Activated naive CD4-positive, alpha-beta T cell (primary cell): Measurements from ENCODE around the gene ARID4A.
A peak's percentile ranks its signal among the peaks of the same experiment; 100 is the strongest.
"Not testable (repeated sequence)": the region's sequence is repeated elsewhere in the genome, so short reads cannot be mapped to it uniquely, and the experiment has no call there.

ENCODE experiments used
- DNase-seq, 4 experiments: peaks; one replicate each; lab custom pipeline; 2025; lab: John Stamatoyannopoulos, UW

ARID4A gene, protein sequence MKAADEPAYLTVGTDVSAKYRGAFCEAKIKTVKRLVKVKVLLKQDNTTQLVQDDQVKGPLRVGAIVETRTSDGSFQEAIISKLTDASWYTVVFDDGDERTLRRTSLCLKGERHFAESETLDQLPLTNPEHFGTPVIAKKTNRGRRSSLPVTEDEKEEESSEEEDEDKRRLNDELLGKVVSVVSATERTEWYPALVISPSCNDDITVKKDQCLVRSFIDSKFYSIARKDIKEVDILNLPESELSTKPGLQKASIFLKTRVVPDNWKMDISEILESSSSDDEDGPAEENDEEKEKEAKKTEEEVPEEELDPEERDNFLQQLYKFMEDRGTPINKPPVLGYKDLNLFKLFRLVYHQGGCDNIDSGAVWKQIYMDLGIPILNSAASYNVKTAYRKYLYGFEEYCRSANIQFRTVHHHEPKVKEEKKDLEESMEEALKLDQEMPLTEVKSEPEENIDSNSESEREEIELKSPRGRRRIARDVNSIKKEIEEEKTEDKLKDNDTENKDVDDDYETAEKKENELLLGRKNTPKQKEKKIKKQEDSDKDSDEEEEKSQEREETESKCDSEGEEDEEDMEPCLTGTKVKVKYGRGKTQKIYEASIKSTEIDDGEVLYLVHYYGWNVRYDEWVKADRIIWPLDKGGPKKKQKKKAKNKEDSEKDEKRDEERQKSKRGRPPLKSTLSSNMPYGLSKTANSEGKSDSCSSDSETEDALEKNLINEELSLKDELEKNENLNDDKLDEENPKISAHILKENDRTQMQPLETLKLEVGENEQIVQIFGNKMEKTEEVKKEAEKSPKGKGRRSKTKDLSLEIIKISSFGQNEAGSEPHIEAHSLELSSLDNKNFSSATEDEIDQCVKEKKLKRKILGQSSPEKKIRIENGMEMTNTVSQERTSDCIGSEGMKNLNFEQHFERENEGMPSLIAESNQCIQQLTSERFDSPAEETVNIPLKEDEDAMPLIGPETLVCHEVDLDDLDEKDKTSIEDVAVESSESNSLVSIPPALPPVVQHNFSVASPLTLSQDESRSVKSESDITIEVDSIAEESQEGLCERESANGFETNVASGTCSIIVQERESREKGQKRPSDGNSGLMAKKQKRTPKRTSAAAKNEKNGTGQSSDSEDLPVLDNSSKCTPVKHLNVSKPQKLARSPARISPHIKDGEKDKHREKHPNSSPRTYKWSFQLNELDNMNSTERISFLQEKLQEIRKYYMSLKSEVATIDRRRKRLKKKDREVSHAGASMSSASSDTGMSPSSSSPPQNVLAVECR

DNA sequence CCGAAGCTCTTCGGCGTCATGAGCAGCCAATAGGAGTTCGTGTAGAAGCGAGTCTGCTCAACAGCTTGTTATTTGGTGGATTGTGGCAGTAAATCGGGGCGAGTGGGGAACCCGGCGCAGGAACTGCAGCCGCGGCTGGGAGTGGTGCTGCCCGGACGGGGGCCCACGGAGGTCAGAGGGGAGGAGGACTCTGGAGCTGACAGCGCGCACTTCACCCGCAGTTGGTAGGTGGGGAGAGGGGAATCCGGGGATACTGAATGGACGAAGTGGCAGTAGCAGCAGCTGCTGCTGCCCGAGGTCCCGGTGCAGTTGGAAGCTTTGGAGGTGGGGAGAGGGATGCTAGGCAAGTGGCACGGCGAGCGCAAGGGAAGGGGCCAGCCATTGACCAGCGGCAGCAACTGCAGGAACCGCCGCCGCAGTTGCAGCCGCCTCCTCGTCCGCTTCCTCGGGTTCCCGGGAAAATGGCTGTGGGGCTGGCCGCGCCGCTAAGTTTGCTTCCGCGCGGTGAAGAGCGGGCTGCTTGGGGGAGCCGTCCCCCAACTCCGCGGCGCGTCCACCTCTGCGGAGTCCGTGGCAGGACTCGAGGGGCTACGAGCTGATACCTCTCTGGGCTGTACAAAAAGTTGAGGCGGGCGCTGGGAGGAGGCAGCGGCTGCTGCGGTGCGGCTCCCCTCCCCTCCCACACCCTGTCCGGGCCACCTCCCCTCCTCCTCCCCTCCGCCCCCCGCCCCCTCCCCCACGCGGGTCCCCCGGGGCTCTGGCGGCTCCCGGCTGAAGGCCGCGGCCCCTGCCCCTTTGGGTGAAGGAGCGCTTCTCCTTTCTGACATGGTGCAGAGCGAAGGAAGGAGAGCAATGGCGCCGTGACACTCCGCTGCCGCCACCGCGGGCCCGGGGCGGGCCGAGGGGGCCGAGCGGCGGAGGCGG, at the start of gene ARID4A:
ARID4A (plus strand) TSS at position 79 of the 924 bp plus-strand sequence. CDS start 1,300 bp downstream, outside the sequence.
- DNase-seq, result peak; percentile 53 to 75 (median 72)

DNA sequence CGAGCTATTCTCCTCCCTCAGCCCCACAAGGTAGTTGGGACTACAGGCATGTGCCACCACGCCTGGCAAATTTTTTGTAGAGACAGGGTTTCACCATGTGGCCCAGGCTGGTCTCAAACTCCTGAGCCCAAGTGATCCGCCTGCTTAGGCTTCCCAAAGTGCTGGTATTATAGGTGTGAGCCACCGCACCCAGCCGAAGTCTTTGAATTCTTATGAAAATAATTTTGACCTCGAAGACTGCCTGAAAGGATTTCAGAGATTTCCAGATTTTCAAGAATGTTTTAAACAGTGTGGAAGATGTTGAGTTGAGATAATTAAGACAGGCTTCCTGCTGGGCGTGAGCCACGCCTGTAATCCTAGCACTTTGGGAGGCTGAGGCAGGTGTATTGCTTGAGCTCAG, 48.7 kb upstream of the ARID4A start:
- DNase-seq, result no peak

DNA sequence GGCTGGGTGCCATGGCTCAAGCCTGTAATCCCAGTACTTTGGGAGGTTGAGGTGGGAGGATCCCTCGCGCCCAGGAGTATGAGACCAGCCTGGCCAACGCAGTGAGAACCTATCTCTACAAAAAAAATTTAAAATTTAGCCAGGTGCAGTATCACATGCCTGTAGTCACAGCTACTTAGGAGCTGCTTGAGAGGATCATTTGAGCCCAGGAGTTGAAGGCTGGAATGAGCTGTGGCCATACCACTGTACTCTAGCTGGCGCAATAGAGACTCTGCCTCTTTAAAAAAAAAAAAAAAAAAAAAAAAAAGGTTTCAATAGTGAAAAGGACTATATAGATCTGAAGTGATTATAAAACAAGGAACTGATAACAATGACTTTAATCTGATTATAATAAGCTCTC, 40.2 kb upstream of the ARID4A start:
- DNase-seq, result no peak

DNA sequence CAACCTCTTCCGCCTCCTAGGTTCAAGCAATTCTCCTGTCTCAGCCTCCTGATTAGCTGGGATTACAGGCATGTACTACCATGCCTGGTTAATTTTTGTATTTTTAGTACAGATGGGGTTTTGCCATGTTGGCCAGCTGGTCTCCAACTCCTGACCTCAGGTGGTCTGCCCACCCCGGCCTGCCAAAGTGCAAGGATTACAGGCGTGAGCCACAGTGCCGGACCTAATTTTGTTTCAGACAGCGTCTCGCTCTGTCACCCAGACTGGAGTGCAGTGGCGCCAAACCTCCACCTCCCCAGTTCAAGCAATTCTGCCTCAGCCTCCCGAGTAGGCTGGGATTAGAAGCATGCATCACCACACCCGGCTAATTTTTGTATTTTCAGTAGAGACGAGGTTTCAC, 36.4 kb upstream of the ARID4A start:
- not testable (repeated sequence) for DNase-seq

DNA sequence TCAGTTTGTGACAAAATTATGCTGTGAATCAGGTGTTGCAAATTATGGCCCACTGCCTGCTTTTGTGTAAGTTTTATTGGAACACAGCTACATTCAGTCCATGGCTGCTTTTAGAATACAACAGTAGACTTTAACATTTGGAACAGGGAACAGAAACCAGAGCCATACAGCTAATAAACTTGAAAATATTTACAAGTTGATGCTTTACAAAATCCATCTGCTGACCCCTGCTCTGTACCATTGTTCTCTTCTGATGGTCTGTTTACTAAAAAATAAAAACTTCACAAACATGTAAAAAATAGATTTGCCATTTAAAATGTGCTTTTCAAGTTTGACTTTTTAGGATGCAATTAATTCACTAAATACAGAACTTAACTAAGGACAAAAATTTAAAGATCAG, 33.0 kb upstream of the ARID4A start:
- no peak for DNase-seq

DNA sequence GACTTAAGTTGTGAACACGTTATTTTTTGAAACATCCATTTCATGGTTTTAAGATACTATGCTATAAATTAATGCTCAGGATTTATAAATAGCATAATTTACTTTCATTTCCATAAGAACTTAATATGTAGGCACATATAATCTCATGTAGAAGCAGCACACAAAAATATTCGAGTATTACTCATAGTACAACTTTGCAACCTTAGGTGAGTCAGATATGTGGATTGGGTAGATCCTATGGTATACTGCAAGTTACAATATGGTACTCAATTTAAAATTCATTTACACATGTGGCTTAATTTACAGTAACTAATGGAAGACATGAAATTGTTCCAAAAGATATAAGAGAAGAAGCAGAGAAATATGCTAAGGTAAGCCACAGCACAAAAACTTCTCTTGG, 27.7 kb upstream of the ARID4A start:
- no peak for DNase-seq

DNA sequence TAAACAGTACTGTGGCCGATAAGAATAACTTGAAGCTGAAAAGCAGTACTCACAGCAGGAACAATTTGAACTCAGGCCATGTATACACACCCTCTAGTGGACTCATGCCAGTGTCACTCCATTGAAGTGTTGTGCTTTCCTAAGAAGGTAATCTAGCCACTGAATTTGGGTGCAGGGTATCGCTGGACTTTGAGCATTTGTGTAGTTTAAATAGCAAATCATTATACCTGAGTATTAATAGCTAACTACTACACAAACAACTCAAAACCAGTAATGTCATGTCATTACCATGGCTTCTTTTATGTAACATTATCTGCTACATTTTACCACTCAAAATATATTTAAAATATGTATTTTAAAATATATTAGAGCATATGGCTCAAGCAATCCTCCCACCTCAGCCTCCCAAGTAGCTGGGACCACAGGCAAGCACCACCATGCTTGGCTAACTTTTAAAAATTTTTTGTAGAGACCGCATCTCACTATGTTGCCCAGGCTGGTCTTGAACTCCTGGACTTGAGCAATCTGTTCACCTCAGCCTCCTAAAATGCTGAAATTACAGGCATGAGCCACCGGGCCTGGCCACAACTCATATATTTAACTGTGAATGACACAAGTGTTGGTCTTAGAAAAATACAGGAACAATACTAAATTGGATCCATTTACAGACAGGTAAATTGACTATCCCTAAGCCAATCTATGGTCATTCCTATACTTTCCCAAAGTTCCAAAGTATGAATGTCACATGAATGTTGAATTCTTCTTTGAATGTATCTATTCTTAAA, 25.6 kb upstream of the ARID4A start:
- no peak for DNase-seq

DNA sequence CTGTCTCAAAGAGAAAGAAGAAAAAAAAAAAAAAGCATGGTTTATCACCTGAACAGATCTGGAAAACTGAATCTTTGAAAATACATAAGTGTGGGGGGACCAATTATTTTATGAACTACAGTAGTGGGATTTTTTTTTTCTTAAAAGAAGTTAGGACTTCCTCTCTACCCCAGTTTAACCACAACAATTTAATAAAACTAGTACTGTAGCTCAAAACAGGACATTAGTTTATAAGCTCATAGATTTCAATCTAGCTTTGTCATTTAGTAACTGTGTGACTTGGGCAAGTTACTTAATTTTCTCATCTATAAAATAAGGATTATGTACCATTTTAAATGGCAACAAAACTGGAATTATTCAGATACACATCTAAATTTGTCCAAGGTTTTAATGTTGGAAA, 23.5 kb upstream of the ARID4A start:
- DNase-seq, result no peak

DNA sequence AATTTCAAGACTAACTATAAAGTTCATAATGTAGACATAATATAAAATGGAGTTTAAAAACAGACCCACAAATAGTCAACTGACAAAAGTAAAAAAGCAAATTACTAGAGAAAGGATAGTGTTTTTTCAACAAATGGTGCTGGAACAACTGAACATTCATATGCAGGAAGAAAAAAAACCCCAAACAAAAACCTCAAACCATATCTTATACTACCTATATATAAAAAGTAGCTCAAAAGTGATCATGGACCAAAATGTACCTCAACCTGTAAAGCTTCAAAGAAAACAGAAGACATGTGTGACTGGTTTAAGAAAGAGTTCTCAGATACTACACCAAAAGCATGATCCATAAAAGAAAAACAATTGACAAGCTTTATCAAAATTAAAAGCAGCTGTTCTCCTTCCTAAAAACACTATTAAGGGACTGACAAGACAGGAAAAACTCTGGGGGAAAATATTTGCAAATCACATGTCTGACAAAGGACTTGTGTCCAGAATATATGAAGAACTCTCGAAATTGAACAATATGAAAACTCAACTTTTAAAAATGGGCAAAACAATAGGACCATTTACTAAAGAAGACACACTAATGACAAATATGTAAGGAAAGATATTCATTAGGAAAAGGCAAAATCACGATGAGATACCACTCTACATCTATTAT, 22.7 kb upstream of the ARID4A start:
- DNase-seq, result no peak

DNA sequence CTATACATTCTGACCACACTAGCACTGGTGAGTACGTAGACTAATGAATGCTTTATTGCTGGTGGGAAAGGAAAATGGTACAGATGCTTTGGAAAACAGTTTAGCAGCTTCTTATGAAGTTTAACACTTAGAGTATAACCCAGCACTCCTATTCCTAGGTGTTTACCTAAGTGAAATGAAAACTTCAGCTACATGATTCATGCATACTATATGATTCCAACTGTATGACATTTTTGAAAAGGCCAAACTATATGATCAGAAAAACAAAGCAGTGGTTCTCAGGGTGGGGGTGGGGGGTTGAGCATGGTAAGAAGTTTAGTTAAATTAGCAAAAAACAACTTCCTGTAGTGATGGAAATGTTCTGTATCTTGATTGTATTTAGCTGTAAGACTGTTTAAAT, 22.1 kb upstream of the ARID4A start:
- DNase-seq, result no peak

DNA sequence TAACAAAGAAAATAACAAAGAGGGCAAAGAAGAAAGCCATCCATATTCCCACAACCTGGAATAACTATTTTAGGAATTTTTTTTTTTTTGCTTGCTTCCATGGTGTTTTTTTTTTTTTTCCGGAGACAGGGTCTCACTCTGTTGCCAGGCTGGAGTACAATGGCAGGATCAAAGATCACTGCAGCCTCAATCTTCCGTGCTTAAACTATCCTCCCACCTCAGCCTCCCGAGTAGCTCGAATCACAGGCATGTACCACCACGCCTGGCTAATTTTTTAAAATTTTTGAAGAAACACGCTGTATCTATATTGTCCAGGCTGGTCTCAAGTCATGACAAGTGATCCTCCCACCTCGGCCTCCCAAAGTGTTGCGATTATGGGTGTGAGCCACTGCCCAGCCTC, 20.2 kb upstream of the ARID4A start:
- no peak for DNase-seq

DNA sequence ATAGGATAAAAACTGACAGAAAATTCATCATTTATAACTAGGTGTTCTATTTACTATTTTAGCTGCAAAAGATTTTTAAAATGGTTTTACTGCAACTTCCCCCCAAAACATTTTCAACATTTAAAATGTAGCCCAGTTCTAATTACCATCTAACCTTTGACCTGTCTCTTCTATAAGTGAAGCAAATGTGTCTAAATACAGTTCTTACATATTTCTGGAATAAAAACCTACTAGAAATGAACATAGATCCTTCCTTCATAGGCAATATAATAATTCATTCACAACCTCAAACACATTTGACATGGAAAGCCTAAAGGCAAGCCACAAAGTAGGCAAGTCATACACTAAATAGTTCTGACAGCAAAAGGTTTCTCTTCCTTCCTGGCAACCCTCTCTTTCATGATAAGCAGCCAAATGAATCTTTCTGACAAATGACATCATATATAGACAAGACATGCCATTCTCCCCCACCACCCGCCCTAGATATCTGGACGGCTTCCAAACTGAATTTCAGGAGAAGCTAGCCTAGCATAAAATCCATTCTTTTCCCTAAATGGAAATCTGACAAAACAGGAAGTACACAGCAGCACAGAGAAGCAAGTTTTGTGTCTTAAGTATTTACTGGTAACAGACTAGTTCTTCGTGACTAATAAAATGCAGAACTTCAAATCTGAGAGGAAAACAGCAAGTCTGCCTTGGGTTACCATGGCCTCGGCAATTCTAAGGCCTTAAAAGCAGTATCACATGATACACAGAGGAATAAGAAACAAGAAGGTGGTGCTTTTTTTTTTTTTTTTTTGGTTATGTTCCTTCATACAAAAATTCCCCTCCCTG, 17.2 kb upstream of the ARID4A start:
- DNase-seq, result peak in 1 of 4 experiments; percentile 8

DNA sequence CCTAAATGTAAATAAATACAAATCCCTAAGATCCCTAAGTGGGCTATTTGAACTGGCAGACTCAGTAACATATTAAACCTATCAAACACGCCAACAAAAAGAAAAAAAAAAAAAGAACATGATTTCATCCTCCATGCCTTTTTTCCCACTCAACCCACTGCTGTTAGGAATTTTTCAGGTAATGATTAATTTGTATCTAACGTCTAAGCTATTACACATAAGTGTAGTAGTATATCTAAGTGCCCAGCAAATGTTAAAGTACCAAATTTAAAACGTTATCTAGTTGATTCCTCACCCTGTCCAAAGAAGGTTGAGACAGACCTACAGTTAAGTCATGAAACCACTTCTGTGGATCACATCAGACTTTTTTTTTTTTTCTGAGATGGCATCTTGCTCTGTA, 16.4 kb upstream of the ARID4A start:
- DNase-seq, result no peak

DNA sequence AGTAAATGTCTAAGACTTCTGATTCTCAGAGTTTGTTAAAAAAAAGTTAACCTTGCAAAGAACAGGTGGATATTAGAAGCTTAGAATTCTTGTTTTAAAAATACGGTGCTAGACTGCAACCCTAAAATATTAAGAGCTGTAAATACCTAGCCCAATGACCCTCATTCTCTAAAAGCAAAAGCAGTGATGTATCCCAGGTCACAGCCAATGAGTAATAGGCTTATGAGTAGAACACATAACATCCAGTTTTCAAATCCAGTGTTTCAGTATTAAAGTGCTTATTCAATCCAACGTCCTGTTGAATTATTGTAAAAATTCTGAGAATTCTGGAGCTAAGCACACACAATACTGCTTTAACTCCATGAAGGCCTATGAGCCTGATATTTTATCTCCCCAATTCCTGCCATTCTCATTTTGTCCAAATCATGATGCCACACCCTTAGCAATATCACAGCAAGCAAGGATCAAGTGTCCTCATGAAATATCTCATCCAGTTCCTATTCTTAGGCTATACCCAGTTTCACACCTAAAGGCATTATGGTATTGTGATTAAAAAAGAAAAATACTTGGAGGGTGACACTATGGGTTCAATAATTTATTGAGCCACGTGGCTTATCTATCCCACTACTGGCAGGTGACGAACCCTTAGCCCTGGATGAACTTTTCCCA, 15.3 kb upstream of the ARID4A start:
- no peak for DNase-seq

DNA sequence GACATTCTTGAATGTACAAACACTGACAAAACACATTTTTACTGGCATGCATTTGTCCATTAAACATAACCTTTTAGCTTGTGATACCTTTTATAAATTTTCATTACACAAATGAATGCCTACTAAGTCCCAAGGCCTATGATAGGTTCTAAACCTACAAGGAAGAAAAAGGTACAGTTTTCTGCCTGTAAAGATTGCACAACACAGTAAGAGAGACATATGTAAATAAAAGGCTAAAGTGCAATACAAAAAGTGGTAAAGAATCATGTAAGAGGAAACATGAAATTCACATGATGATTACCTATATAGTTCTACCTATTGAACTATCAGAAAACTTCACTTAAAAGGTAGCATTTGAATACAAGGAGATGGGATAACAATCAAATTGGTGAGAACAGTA, 14.6 kb upstream of the ARID4A start:
- DNase-seq, result no peak

DNA sequence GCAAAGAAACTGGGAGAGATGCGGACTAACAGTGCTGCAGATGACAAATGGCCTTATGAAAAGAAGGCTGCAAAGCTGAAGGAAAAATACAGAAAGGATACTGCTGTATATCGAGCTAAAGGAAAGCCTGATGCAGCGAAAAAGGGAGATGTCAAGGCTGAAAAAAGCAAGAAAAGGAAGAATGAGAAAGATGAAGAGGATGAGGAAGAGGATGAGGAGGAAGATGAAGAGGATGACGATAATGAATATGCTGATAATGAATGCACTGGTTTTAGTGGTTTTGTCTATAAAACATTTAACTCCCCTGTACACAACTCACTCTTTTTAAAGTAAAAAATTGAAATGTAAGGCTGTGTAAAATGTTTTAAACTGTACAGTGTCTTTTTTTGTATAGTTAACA, 13.2 kb upstream of the ARID4A start:
- DNase-seq, result no peak

DNA sequence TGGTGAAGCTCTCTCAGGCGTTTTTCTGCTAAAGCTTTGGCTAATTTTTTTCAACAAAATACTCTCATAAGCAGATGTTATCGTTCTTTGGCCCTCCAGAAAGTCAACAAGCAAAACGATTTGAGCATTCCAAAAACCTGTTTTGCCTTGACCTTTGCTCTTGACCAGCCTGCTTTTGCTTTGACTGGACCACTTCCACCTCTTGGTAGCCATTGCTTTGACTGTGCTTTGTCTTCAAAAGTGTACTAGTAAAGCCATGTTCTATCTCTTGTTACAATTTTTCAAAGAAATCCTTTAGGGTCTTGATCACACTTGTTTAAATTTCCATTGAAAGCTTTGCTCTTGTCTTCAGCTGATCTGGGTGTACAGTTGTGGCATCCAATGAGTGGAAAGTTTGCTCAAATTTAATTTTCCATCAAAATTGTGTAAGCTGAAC, 10.7 kb upstream of the ARID4A start:
- DNase-seq, result no peak

DNA sequence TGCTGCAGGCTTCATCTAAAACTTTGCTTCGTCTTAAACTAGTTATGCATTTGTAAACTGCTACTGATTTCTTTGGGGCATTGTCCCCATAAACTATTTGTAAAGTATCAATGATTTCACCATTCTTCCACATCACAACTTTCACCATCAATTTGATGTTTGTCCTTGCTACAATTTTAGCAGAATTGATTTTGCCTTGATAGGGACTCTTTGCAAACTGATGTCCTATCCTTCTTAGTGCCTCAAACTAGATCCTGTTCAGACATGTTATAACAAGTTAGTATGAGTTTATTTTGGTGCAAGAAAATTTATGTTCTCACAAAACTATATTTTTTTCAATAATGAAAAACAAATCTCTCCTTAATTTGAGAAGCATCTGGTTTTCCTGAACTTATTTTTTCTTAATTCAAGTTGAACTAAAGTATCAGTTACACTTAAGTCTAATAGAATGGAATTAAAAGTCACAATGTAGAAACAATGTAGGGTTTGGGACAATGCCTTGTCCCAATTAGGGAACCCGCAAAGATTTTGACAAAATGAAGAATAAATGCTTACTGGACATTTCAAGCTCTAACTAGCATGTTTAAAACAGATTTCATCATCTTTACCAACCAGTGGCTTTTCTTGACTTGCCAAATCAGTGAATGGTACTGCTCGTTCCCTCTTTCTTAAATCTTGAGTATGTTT, 10.1 kb upstream of the ARID4A start:
- DNase-seq, result no peak
